Ovary (tissue), 3 donors: Measurements from ENCODE around the gene SRGAP3.

Experiments
- CTCF ChIP-seq, 3 donors: fragments of 450-650 bp in 2 of 3; fragments of 200-600 bp in 1 of 3; IDR thresholded peaks; one replicate each; pipeline versions ENCODE4 v1.5.1 to v1.8.0; 2016 to 2022; ENCODE audit warnings: antibody characterized with exemption in 3 of 3, mild to moderate bottlenecking in 1 of 3
- POLR2A ChIP-seq: fragments of 450-650 bp; IDR thresholded peaks from one replicate; pipeline ENCODE4 v1.6.1; 2017; ENCODE audit warnings: antibody characterized with exemption, mild to moderate bottlenecking, moderate library complexity
- donor health status: DM: no; HTN: no; CAD: no.

GRCh38 chr3:9201955-9202354 lies 47.5 kb downstream of the SRGAP3 start:
- TF ChIP-seq CTCF (IDR thresholded peaks at IDR 0.05), result no peak
- no peak for TF ChIP-seq POLR2A
